Measurements from ENCODE around the gene AKR1E2. TPM values are rescaled to one million over a fixed set of nuclear protein-coding genes. Genes with fewer than 3 reads are reported as not detected.

AKR1E2 gene
- total RNA-seq, 1 donor from 2014 or later: 0.98 TPM

DNA sequence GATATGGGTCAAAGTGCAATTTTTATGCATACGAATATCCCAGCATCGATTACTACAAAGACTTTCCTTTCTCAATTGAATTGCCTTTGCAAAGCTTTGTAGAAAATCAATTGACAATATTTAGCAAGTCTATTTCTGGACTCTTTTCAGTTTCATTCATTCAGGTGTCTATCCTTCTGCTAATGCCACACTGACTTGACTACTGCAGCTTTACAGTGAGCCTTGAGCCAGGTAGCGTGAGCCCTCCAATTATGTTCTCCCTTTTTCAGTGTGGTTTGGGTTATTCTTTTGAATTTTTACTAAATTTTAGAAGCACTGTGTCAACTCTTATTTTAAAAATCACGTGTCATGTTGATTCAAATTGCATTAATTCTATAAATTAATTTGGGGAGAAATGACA is 19.5 kb upstream of the AKR1E2 start:
- CTCF ChIA-PET: no interaction called here
- Mint-ChIP-seq H3K36me3 (ENCODE audit: low read depth) (no peaks in the 10 kb centered on the region), H3K4me3 (no peak overlapping the region), H3K27ac (no peak overlapping the region), H3K4me1 (peaks cover 3% of the 10 kb centered on the region), H3K27me3 (peaks cover 7% of the 10 kb centered on the region), H3K9me3 (no peaks in the 10 kb centered on the region)
- no peak for ATAC-seq (ENCODE audit: low read depth)
- TF ChIP-seq CTCF (IDR thresholded peaks at IDR 0.05): no peak
- intact Hi-C loops (cut with micrococcal nuclease): no loop called here
- no peak for DNase-seq
- POLR2A ChIA-PET: no interaction called here

GRCh38 chr10:4807761-4808507 is 18.1 kb upstream of the AKR1E2 start:
- Mint-ChIP-seq H3K4me1 (peaks cover 3% of the 10 kb centered on the region), H3K36me3 (ENCODE audit: low read depth) (no peaks in the 10 kb centered on the region), H3K9me3 (no peaks in the 10 kb centered on the region), H3K4me3 (no peak overlapping the region), H3K27me3 (peaks cover 7% of the 10 kb centered on the region), H3K27ac (no peak overlapping the region)
- ChIA-PET CTCF (no interaction called here), POLR2A (no interaction called here)
- DNase-seq: no peak
- no peak for ATAC-seq (ENCODE audit: low read depth)
- no peak for TF ChIP-seq CTCF (IDR thresholded peaks at IDR 0.05)
- intact Hi-C loops (cut with micrococcal nuclease): no loop called here

- no peak overlapping the region for H3K4me3 Mint-ChIP-seq
- H3K27ac Mint-ChIP-seq: no peak overlapping the region
- H3K27me3 Mint-ChIP-seq: peaks cover 5% of the 10 kb centered on the region
- intact Hi-C loops (cut with micrococcal nuclease): no loop called here
- ATAC-seq (ENCODE audit: low read depth) (no peak), DNase-seq (no peak)
- no peaks in the 10 kb centered on the region for H3K36me3 Mint-ChIP-seq (ENCODE audit: low read depth)
- POLR2A ChIA-PET: no interaction called here
- no peak for TF ChIP-seq CTCF (IDR thresholded peaks at IDR 0.05)
- CTCF ChIA-PET: no interaction called here
- no peaks in the 10 kb centered on the region for H3K9me3 Mint-ChIP-seq
- H3K4me1 Mint-ChIP-seq: peaks cover 3% of the 10 kb centered on the region
These were observed 16.9 kb upstream of the AKR1E2 start for GRCh38 chr10:4809156-4809555.

DNA sequence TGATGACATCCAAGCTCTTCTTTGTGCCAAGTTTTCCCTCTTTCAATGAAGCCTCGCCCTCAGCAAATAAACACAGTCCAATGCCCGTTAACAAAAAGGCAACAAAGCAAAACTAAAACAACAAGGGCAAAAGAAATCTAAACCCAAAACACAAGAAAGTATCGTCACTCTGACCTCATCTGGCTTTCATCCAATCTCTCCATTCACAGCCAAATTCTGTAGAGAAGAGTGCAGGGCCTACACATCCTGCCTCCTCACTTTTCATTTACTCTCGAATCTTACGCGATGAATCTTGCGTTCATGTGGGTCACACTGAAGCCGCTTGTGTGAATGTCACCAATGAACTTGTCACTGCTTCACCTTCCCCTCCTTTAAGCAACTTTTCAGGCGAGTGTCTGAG is 15.9 kb upstream of the AKR1E2 start:
- ChIA-PET POLR2A (no interaction called here), CTCF (interaction anchor here (0.6 kb wide), 1 partner anchor 10 kb away, joined by 5 read pairs; no protein-coding TSS in a partner anchor)
- Mint-ChIP-seq H3K27me3 (peaks cover 5% of the 10 kb centered on the region), H3K36me3 (ENCODE audit: low read depth) (no peaks in the 10 kb centered on the region), H3K4me1 (peaks cover 3% of the 10 kb centered on the region), H3K27ac (no peak overlapping the region), H3K4me3 (no peak overlapping the region), H3K9me3 (no peaks in the 10 kb centered on the region)
- intact Hi-C loops (cut with micrococcal nuclease): no loop called here
- DNase-seq: no peak
- TF ChIP-seq CTCF (IDR thresholded peaks at IDR 0.05): no peak
- no peak for ATAC-seq (ENCODE audit: low read depth)

DNA sequence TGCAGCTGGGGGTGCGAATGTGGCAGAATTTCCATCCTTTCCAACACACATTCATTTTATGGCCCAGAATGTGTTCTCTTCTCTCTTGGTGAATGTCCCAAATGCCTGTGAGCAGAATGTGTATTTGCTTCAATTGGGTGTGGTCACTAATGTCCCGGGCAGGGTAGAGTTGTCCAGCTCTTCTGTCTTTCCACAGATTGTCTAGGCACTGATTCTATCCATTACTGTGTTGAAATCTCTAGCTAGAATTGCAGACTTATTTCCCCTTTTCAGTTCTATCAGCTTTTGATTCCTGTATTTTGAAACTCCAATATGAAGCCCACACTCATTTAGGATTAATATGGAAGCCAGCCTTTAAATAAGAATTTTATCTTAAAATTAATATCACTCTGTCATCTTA is 14.0 kb upstream of the AKR1E2 start:
- peaks cover 3% of the 10 kb centered on the region for H3K4me1 Mint-ChIP-seq
- intact Hi-C loops (cut with micrococcal nuclease): no loop called here
- no peak overlapping the region for H3K27ac Mint-ChIP-seq
- peaks cover 2% of the 10 kb centered on the region for H3K27me3 Mint-ChIP-seq
- no peak for ATAC-seq (ENCODE audit: low read depth)
- H3K4me3 Mint-ChIP-seq: no peak overlapping the region
- no peak for DNase-seq
- H3K9me3 Mint-ChIP-seq: no peaks in the 10 kb centered on the region
- ChIA-PET CTCF (no interaction called here), POLR2A (no interaction called here)
- no peak for TF ChIP-seq CTCF (IDR thresholded peaks at IDR 0.05)
- H3K36me3 Mint-ChIP-seq (ENCODE audit: low read depth): no peaks in the 10 kb centered on the region

All from activated B cell treated with CpG ODN at 0.5 μM for 24 hours (primary cell).